Right atrium auricular region (tissue), 2 donors: ENCODE measurements around the gene SAFB2. TPM values are rescaled to one million over a fixed set of nuclear protein-coding genes. Genes with fewer than 3 reads are reported as not detected.

Source experiments
- DNase-seq: peaks from one replicate; pipeline ENCODE4 v3.0.0-alpha.2; 2019; ENCODE audit warnings: low spot score
- H3K27ac ChIP-seq, 2 donors: fragments of 200-600 bp; sonication (generic); 1 replicate in 1 of 2; 2 replicates in 1 of 2; pipeline ENCODE4 v1.5.1; 2016 to 2019
- H3K27me3 ChIP-seq, 2 donors: fragments of 200-600 bp; sonication (generic); one replicate each; pipeline versions ENCODE4 v1.5.1 to v1.6.0; 2017 to 2019
- H3K36me3 ChIP-seq: fragments of 200-600 bp; sonication (generic); one replicate; pipeline ENCODE4 v1.5.1; 2016
- H3K4me1 ChIP-seq, 2 donors: fragments of 200-600 bp; sonication (generic); one replicate each; pipeline versions ENCODE4 v1.5.1 to v1.6.0; 2017 to 2019
- H3K4me3 ChIP-seq, 2 donors: fragments of 200-600 bp; sonication (generic); 1 replicate in 1 of 2; 2 replicates in 1 of 2; pipeline ENCODE4 v1.5.1; 2017 to 2019; ENCODE audit warnings: mild to moderate bottlenecking in 1 of 2, moderate library complexity in 1 of 2
- H3K9me3 ChIP-seq, 2 donors: fragments of 200-600 bp; sonication (generic); one replicate each; pipeline ENCODE4 v1.5.1; 2019
- CTCF ChIP-seq, 2 donors: fragments of 200-600 bp; sonication (generic); IDR thresholded peaks; one replicate each; pipeline ENCODE4 v1.5.1; 2019; ENCODE audit warnings: antibody characterized with exemption in 2 of 2
- total RNA-seq, 2 donors: library from RNA; depleted of rRNA; stranded (reverse); fragments of >200 nt; gene quantifications; one replicate each; pipeline ENCODE4 v1.1.0, GENCODE V29; 2016

Gene SAFB2
- total RNA-seq, 2 donors from 2014 or later, result 16.1 to 26.6 TPM

DNA sequence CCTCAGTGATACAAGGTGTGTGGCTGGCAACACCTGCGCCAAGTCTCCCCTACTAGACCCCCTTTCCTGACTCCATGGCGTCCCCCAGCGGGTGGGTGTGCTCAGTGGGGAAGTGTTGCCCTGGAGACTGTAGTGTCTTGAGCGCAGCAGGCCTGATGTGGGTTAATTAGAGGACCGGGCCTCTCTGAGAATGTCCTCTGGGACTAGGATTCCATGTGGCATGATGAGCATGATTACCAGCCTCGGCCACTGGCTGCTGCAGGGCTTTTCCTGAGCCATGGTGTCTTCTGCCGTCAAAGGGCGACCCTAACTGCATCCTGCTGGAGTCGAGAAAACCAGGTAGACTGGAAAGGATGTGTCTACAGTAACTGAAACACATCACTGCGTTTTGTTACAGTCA, 29.7 kb upstream of the SAFB2 start:
- no peak overlapping the region for H3K27ac ChIP-seq
- H3K36me3 ChIP-seq, result peaks cover 92% of the 10 kb centered on the region
- TF ChIP-seq CTCF (IDR thresholded peaks at IDR 0.05), result no peak
- H3K27me3 ChIP-seq, result no peaks in the 10 kb centered on the region
- no peak for DNase-seq
- H3K4me3 ChIP-seq, result no peak overlapping the region
- no peaks in the 10 kb centered on the region for H3K9me3 ChIP-seq
- H3K4me1 ChIP-seq, result no peaks in the 10 kb centered on the region

DNA sequence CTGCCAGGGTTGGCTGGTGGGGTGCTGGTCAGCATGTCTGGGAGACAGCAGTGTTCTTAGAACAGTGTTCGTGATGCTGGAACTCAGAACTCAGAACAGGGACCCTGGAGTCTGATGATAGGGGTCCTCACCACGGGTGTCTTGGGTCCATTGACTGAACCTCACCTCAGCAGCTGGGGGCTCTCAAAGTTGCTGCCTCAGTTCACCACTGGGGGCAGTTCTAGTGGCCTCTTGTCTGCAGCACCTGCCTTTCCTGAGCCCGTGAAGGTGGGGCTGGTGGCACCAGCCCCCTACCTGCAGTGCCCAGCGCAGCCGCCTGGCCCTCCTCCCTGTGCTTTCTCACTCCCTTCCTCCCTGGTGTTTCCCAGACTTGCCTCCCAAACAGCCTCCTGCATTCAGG, 28.8 kb upstream of the SAFB2 start:
- Histone ChIP-seq H3K27ac (no peak overlapping the region), H3K4me1 (no peaks in the 10 kb centered on the region), H3K27me3 (no peaks in the 10 kb centered on the region), H3K9me3 (no peaks in the 10 kb centered on the region), H3K36me3 (peaks cover 92% of the 10 kb centered on the region), H3K4me3 (no peak overlapping the region)
- DNase-seq, result no peak
- no peak for TF ChIP-seq CTCF (IDR thresholded peaks at IDR 0.05)

- Histone ChIP-seq H3K9me3 (no peaks in the 10 kb centered on the region), H3K36me3 (peaks cover 86% of the 10 kb centered on the region), H3K27ac (no peak overlapping the region), H3K4me3 (no peak overlapping the region), H3K27me3 (no peaks in the 10 kb centered on the region), H3K4me1 (no peaks in the 10 kb centered on the region)
- TF ChIP-seq CTCF (IDR thresholded peaks at IDR 0.05), result no peak
- DNase-seq, result no peak
Measured at GRCh38 chr19:5648464-5648863, 25.9 kb upstream of the SAFB2 start.

DNA sequence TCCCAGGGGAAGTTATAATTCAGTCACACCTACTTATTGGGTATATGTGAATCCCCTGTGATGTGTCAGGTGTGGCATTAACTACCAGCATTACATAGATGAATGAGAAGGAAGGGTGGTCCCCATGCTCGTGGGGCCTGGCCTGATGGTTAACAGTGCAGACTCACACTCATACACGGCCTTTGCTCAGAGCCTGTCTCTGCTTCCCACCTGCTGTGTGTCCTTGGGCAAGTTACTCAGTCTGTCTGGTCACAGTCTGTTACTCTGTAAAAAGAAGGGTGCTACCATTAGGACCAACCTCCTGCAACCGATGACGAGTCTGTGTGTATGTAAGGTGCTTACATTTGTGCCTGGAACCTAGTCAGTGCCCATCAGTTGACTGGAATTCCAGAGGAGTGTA, 24.1 kb upstream of the SAFB2 start:
- Histone ChIP-seq H3K27ac (no peak overlapping the region), H3K36me3 (peaks cover 83% of the 10 kb centered on the region), H3K9me3 (no peaks in the 10 kb centered on the region), H3K4me3 (no peak overlapping the region), H3K4me1 (no peaks in the 10 kb centered on the region), H3K27me3 (no peaks in the 10 kb centered on the region)
- TF ChIP-seq CTCF (IDR thresholded peaks at IDR 0.05), result no peak
- DNase-seq, result no peak

DNA sequence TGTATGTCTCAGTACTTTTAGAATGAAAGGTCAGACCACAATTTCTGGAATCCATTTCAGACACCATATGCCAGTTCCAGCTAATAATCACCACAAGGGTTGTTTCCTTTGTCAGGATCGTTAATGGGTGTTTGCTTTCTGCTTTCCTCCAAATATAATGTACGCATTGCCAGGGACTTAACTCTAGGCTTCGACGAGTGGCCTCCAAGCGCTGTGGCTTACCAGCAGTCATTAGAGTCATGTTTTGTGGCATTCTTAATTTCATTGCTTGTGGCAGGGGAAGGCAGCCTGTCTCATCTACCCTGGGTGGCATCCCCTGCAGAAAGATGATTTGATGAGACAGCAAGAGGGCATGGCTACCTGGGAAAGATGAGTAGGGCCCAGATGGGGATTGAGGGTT, 22.8 kb upstream of the SAFB2 start:
- Histone ChIP-seq H3K27ac (no peak overlapping the region), H3K9me3 (no peaks in the 10 kb centered on the region), H3K27me3 (no peaks in the 10 kb centered on the region), H3K4me1 (peaks cover 0 to 4% of the 10 kb centered on the region in 2 donors), H3K4me3 (no peak overlapping the region), H3K36me3 (peaks cover 74% of the 10 kb centered on the region)
- TF ChIP-seq CTCF (IDR thresholded peaks at IDR 0.05), result no peak
- no peak for DNase-seq

- Histone ChIP-seq H3K4me1 (peaks cover 0 to 4% of the 10 kb centered on the region in 2 donors), H3K27ac (no peak overlapping the region), H3K9me3 (no peaks in the 10 kb centered on the region), H3K27me3 (no peaks in the 10 kb centered on the region), H3K4me3 (no peak overlapping the region), H3K36me3 (peaks cover 64% of the 10 kb centered on the region)
- TF ChIP-seq CTCF (IDR thresholded peaks at IDR 0.05), result no peak
- no peak for DNase-seq
Measured at GRCh38 chr19:5644037-5644436, 21.5 kb upstream of the SAFB2 start.
